HepG2 (cell line): ENCODE results near the gene ACE. TPM values are rescaled to one million over a fixed set of nuclear protein-coding genes. Genes with fewer than 3 reads are reported as not detected.

ENCODE experiments used
- GZF1 ChIP-seq: sonication (generic); formaldehyde crosslinking; IDR thresholded peaks from 2 replicates; pipeline ENCODE4 v1.5.1; 2020; ENCODE audit warnings: mild to moderate bottlenecking, missing genetic modification reagents
- KMT2B ChIP-seq: IDR thresholded peaks from 2 replicates; pipeline ENCODE4 v1.6.1; 2016; ENCODE audit warnings: missing genetic modification reagents, missing compliant biosample characterization
- MEF2D ChIP-seq: sonication (generic); formaldehyde crosslinking; IDR thresholded peaks from 2 replicates; pipeline ENCODE4 v1.5.1; 2020; ENCODE audit warnings: mild to moderate bottlenecking, missing genetic modification reagents
- NR2C2 ChIP-seq: sonication (generic); formaldehyde crosslinking; IDR thresholded peaks from 2 replicates; pipeline ENCODE4 v1.4.0; 2020; ENCODE audit warnings: missing genetic modification reagents, mild to moderate bottlenecking, moderate library complexity, borderline replicate concordance
- RBM22 ChIP-seq: fragments of 200-400 bp; formaldehyde crosslinking; optimal IDR thresholded peaks from 2 replicates; pipeline ENCODE3; 2017; ENCODE audit warnings: mild to moderate bottlenecking, low read length, moderate library complexity
- SAP130 ChIP-seq: IDR thresholded peaks from 2 replicates; pipeline ENCODE4 v1.6.1; 2016; ENCODE audit warnings: low read depth
- SRY ChIP-seq: sonication (generic); formaldehyde crosslinking; IDR thresholded peaks from 2 replicates; pipeline ENCODE4 v1.8.0; 2022; ENCODE audit warnings: mild to moderate bottlenecking, missing genetic modification reagents
- SYNCRIP ChIP-seq: fragments of 200-400 bp; formaldehyde crosslinking; IDR thresholded peaks from 2 replicates; pipeline ENCODE4 v1.6.1; 2018; ENCODE audit warnings: mild to moderate bottlenecking, low read depth, low read length; ENCODE audit not compliant: insufficient read depth
- YEATS4 ChIP-seq: sonication (generic); formaldehyde crosslinking; IDR thresholded peaks from 2 replicates; pipeline ENCODE4 v1.4.0; 2020; ENCODE audit warnings: missing genetic modification reagents, borderline replicate concordance
- ZBTB46 ChIP-seq: sonication (generic); formaldehyde crosslinking; IDR thresholded peaks from 2 replicates; pipeline ENCODE4 v1.4.0; 2020; ENCODE audit warnings: mild to moderate bottlenecking, missing genetic modification reagents, borderline replicate concordance
- ZMAT3 ChIP-seq: sonication (generic); formaldehyde crosslinking; conservative IDR thresholded peaks from 2 replicates; pipeline ENCODE4 v1.7.0; 2021; ENCODE audit warnings: missing genetic modification reagents
- polyA plus RNA-seq, 8 experiments: library from polyadenylated mRNA; depleted of rRNA in 3 of 8; stranded (reverse) in 7 of 8; unstranded in 1 of 8; fragments of >200 nt; fragmentation: Illumina TruSeq in 4 of 8; extraction: Trizol in 4 of 8; gene quantifications; 2 replicates each; pipeline versions ENCODE4 v1.2.1 to v1.2.3, GENCODE V29; 2011 to 2016; ENCODE audit warnings: low read depth in 4 of 8, missing spikeins in 1 of 8, mixed read lengths in 1 of 8; ENCODE audit not compliant: insufficient read depth in 1 of 8
- total RNA-seq, 5 experiments: library from RNA; depleted of rRNA; stranded (reverse); fragments of >200 nt; fragmentation: Illumina TruSeq; extraction: Trizol; gene quantifications; 2 replicates each; pipeline ENCODE4 v1.2.3, GENCODE V29; 2016; ENCODE audit warnings: low read depth in 1 of 5
- TF ChIP-seq, protein P1 (sequence below): sonication (generic); formaldehyde crosslinking; IDR thresholded peaks from 2 replicates; pipeline ENCODE4 v1.5.0; 2020; ENCODE audit warnings: mild to moderate bottlenecking, missing genetic modification reagents, borderline replicate concordance
- TF ChIP-seq, protein P2 (sequence below): sonication (generic); formaldehyde crosslinking; IDR thresholded peaks from 2 replicates; pipeline ENCODE4 v1.4.0; 2020; ENCODE audit warnings: mild to moderate bottlenecking, missing genetic modification reagents

The ACE gene
- total and polyA plus RNA-seq, 2 of the 13 experiments (the other 11 are each of a cell fraction or from before 2014, with no cell fraction given), result 0.08 to 0.13 TPM

DNA sequence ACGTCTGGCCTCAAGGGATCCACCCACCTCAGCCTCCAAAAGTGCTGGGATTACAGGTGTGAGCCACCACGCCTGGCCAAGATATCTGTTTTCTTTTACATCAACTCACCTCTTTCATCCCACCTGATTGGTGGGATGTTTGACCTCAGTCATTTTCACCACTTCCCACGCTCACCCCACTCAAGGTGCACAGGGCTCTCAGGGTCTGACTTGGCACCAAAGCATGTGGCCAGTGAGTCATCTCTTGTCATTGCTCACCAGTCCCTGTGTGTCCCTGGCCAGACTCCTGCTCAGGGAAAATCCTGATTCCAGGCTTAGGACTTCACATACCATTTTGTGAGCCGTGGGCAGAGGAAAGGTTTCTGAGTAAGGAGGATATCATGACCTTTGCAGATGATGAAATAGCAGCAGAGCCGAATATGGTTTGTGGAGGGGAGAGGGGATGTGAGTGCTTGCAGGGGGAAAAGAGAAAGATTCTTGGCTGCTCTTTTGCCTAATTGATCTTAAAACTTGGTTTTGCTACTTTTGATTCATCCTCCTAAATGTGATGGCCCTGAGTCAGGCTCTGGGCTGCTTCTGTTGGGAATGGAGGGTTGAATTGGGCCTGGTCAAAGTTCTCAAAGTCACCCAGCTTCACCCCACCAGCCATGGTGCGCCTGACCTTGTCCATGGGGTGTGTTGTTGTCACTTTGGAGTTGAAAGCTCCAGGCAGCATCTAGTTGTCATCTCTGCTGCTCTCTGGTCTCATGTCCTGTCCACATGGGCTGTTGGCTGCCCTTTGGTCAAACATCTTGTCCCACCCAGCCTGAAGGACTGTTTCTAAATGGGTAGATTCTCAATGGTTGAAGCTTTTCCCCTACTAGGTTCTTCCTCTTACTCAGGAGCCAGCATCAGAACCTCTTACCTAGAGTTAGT is 40.3 kb downstream of the ACE start (continued):
- TF ChIP-seq, protein P1, sequence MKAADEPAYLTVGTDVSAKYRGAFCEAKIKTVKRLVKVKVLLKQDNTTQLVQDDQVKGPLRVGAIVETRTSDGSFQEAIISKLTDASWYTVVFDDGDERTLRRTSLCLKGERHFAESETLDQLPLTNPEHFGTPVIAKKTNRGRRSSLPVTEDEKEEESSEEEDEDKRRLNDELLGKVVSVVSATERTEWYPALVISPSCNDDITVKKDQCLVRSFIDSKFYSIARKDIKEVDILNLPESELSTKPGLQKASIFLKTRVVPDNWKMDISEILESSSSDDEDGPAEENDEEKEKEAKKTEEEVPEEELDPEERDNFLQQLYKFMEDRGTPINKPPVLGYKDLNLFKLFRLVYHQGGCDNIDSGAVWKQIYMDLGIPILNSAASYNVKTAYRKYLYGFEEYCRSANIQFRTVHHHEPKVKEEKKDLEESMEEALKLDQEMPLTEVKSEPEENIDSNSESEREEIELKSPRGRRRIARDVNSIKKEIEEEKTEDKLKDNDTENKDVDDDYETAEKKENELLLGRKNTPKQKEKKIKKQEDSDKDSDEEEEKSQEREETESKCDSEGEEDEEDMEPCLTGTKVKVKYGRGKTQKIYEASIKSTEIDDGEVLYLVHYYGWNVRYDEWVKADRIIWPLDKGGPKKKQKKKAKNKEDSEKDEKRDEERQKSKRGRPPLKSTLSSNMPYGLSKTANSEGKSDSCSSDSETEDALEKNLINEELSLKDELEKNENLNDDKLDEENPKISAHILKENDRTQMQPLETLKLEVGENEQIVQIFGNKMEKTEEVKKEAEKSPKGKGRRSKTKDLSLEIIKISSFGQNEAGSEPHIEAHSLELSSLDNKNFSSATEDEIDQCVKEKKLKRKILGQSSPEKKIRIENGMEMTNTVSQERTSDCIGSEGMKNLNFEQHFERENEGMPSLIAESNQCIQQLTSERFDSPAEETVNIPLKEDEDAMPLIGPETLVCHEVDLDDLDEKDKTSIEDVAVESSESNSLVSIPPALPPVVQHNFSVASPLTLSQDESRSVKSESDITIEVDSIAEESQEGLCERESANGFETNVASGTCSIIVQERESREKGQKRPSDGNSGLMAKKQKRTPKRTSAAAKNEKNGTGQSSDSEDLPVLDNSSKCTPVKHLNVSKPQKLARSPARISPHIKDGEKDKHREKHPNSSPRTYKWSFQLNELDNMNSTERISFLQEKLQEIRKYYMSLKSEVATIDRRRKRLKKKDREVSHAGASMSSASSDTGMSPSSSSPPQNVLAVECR (CRISPR knock-in tag), result peak; percentile 50; the same call in 1 of the 2 replicates
- peak; percentile 71; the same call in 1 of the 2 replicates for TF ChIP-seq ZMAT3 (CRISPR knock-in tag)
- no peak for TF ChIP-seq ZBTB46
- peak; percentile 91 for TF ChIP-seq SAP130 (CRISPR knock-in tag)
- TF ChIP-seq SYNCRIP, result no peak
- no peak for TF ChIP-seq KMT2B (CRISPR knock-in tag)
- TF ChIP-seq NR2C2 (CRISPR knock-in tag), result no peak
- no peak for TF ChIP-seq SRY
- no peak for TF ChIP-seq MEF2D (CRISPR knock-in tag)
- TF ChIP-seq GZF1 (CRISPR knock-in tag), result 0 out of 2 replicates have a peak, but pooled peaks have one; percentile 52
- TF ChIP-seq YEATS4 (CRISPR knock-in tag), result peak; percentile 74; the same call in 1 of the 2 replicates
- TF ChIP-seq, protein P2, sequence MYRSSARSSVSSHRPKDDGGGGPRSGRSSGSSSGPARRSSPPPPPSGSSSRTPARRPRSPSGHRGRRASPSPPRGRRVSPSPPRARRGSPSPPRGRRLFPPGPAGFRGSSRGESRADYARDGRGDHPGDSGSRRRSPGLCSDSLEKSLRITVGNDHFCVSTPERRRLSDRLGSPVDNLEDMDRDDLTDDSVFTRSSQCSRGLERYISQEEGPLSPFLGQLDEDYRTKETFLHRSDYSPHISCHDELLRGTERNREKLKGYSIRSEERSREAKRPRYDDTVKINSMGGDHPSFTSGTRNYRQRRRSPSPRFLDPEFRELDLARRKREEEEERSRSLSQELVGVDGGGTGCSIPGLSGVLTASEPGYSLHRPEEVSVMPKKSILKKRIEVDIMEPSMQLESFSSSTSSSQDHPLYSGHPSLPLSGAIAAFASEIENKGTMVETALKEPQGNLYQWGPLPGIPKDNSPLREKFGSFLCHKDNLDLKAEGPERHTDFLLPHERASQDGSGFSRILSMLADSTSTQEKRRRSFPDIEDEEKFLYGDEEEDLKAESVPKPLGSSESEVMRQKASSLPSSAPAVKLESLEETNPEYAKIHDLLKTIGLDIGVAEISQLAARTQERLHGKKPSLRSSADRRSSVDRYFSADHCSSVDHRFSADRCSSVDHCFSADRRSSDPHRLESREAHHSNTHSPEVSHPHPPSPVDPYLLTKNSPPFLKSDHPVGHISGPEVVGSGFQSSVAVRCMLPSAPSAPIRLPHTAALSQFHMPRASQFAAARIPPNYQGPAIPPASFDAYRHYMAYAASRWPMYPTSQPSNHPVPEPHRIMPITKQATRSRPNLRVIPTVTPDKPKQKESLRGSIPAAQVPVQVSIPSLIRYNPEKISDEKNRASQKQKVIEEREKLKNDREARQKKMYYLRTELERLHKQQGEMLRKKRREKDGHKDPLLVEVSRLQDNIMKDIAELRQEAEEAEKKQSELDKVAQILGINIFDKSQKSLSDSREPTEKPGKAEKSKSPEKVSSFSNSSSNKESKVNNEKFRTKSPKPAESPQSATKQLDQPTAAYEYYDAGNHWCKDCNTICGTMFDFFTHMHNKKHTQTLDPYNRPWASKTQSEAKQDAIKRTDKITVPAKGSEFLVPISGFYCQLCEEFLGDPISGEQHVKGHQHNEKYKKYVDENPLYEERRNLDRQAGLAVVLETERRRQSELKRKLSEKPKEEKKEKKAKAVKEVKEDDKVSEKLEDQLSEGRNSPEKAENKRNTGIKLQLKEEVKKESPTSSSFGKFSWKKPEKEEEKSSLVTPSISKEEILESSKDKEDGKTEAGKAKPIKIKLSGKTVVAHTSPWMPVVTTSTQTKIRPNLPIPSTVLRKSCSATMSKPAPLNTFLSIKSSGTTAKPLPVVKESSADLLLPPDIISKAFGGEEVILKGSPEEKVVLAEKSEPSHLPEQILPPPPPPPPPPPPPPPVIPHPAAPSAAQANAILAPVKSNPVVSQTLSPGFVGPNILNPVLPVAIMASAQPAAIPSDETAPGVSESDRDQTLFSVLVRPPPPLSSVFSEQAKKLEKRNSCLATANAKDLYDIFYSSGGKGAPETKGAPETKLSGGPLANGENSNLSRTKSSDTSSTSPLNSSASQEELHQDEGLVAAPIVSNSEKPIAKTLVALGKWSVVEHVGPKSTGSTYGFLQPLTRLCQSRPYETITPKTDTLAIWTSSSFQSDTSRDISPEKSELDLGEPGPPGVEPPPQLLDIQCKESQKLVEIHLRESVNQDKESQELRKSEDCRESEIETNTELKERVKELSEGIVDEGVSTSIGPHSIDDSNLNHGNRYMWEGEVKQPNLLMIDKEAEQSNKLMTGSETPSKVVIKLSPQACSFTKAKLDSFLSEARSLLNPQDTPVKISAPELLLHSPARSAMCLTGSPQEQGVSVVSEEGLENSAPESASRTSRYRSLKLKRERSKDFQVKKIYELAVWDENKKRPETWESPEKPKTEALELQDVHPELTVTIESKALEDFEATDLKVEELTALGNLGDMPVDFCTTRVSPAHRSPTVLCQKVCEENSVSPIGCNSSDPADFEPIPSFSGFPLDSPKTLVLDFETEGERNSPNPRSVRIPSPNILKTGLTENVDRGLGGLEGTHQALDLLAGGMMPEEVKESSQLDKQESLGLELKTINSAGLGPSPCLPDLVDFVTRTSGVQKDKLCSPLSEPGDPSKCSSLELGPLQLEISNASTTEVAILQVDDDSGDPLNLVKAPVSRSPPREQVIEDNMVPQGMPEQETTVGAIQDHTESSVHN, result no peak
- no peak for TF ChIP-seq RBM22
